PC-3 (cell line): Measurements from ENCODE around the gene CRYGN. TPM values are rescaled to one million over a fixed set of nuclear protein-coding genes. Genes with fewer than 3 reads are reported as not detected.

ENCODE experiments used
- ATAC-seq: fragments of 200-7000 bp; cut with Tn5 transposase; 2 replicates; pipeline ENCODE4 v1.9.1; 2020; ENCODE audit warnings: mild to moderate bottlenecking, moderate library complexity
- BruUV-seq: library from RNA; stranded (reverse); fragments of 400-500 nt; replicated peaks from 2 replicates; lab custom pipeline; 2021; lab: Mats Ljungman, UMichigan
- CTCF ChIA-PET: fragments of 300-600 bp; sonication (Branson Sonifier 250); formaldehyde crosslinking; loops from one replicate; lab custom pipeline; 2022; ENCODE audit warnings: antibody characterized with exemption; lab: Charles Lee
- POLR2A ChIA-PET: fragments of 300-600 bp; sonication (Branson Sonifier 250); formaldehyde crosslinking; loops from one replicate; lab custom pipeline; 2022; ENCODE audit warnings: antibody characterized with exemption; ENCODE audit not compliant: unreplicated experiment; lab: Charles Lee
- DNase-seq: peaks from one replicate; pipeline ENCODE4 v3.0.0-alpha.2; 2015
- H2AFZ ChIP-seq: fragments of 300-600 bp; sonication (generic); 2 replicates; pipeline ENCODE4 v1.6.0; 2016; ENCODE audit warnings: antibody characterized with exemption, low read length
- H3F3A ChIP-seq: fragments of 300-600 bp; sonication (generic); one replicate; pipeline ENCODE4 v1.6.0; 2017; ENCODE audit warnings: antibody characterized with exemption, low read length, control low read depth, mild to moderate bottlenecking; ENCODE audit not compliant: unreplicated experiment
- H3K27ac ChIP-seq: fragments of 300-600 bp; sonication (generic); 2 replicates; pipeline ENCODE4 v1.5.1; 2016; ENCODE audit warnings: mild to moderate bottlenecking, low read length
- H3K27me3 ChIP-seq: fragments of 300-600 bp; sonication (generic); 2 replicates; pipeline ENCODE4 v1.6.1; 2016; ENCODE audit warnings: low read length, mixed read lengths
- H3K36me3 ChIP-seq: fragments of 300-600 bp; sonication (generic); 2 replicates; pipeline ENCODE4 v1.6.1; 2016; ENCODE audit warnings: low read depth, mixed run types, low read length, mixed read lengths
- H3K4me1 ChIP-seq: fragments of 300-600 bp; sonication (generic); 2 replicates; pipeline ENCODE4 v1.5.1; 2016; ENCODE audit warnings: low read length; ENCODE audit not compliant: insufficient read depth
- H3K4me2 ChIP-seq: fragments of 300-600 bp; sonication (generic); 2 replicates; pipeline ENCODE4 v1.6.0; 2016; ENCODE audit warnings: low read length
- H3K4me3 ChIP-seq: fragments of 300-600 bp; sonication (generic); 2 replicates; pipeline ENCODE4 v1.5.1; 2016; ENCODE audit warnings: mild to moderate bottlenecking, low read length, mixed read lengths
- H3K79me2 ChIP-seq: fragments of 300-600 bp; sonication (generic); 2 replicates; pipeline ENCODE4 v1.6.1; 2017; ENCODE audit warnings: low read length, mixed read lengths
- H3K9ac ChIP-seq: fragments of 300-600 bp; sonication (generic); 2 replicates; pipeline ENCODE4 v1.6.0; 2016; ENCODE audit warnings: mild to moderate bottlenecking, low read length
- H3K9me2 ChIP-seq: fragments of 300-600 bp; sonication (generic); replicated peaks from 2 replicates; pipeline ENCODE4 v1.6.1; 2016; ENCODE audit warnings: mixed run types, low read length, mixed read lengths
- H3K9me3 ChIP-seq: fragments of 300-600 bp; sonication (generic); 2 replicates; pipeline ENCODE4 v1.6.1; 2016; ENCODE audit warnings: low read length, mixed read lengths
- H4K20me1 ChIP-seq: fragments of 300-600 bp; sonication (generic); 2 replicates; pipeline ENCODE4 v1.6.1; 2016; ENCODE audit warnings: low read length, mixed read lengths
- EZH2 ChIP-seq: fragments of 300-600 bp; sonication (generic); IDR thresholded peaks from one replicate; pipeline ENCODE4 v1.6.1; 2017; ENCODE audit warnings: antibody characterized with exemption, mild to moderate bottlenecking, low read length; ENCODE audit not compliant: unreplicated experiment
- EZH2phosphoT487 ChIP-seq: fragments of 300-600 bp; sonication (generic); IDR thresholded peaks from 2 replicates; pipeline ENCODE4 v1.6.1; 2018; ENCODE audit warnings: mild to moderate bottlenecking, antibody characterized with exemption, low read length, borderline replicate concordance
- intact Hi-C: fragments of 100-400 bp; cut with micrococcal nuclease; formaldehyde crosslinking; loops from 2 replicates; pipeline ENCODE4 v1.9.0; 2023
- total RNA-seq: library from RNA; depleted of rRNA; stranded (reverse); fragments of >200 nt; gene quantifications from 2 replicates; pipeline ENCODE4 v1.2.3, GENCODE V29; 2014
- TF ChIP-seq, protein P1 (sequence below): fragments of 300-600 bp; sonication (generic); conservative IDR thresholded peaks from 2 replicates; pipeline ENCODE4 v1.5.1; 2017; ENCODE audit warnings: antibody characterized with exemption, low read depth, mild to moderate bottlenecking, low read length

CRYGN gene
- total RNA-seq, 1 experiment from 2014 or later, result 0.11 TPM

DNA sequence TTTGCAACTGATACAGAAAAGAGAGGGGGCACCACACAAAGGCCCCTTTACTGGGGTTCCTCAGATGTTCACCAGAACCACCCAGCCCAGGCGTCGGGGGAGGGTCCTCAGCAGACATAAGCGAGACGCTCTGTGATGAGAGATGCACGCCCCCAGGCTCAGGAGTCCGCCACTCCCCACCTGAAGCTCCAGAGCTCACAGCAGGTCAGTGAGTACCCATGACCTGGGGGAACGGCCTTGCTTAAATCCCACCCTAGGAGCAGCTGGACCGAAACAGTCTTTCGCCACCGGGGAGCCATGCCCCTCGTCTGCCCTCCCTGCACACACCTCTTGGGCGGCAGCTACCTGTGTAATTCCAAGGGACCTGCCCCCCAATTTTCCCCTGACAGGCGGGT, 2.8 kb downstream of the CRYGN start:
- Histone ChIP-seq H3K4me1 (no peaks in the 10 kb centered on the region), H3K9me2 (no peaks in the 10 kb centered on the region), H3K36me3 (no peaks in the 10 kb centered on the region), H3K27me3 (peaks cover 18% of the 10 kb centered on the region), H3K9me3 (no peaks in the 10 kb centered on the region), H3K4me3 (no peak overlapping the region), H3K9ac (no peak overlapping the region), H3F3A (no peaks in the 10 kb centered on the region), H3K4me2 (no peak overlapping the region), H3K27ac (no peak overlapping the region), H2AFZ (no peak overlapping the region), H4K20me1 (no peaks in the 10 kb centered on the region), H3K79me2 (no peaks in the 10 kb centered on the region)
- TF ChIP-seq EZH2 (no peak), EZH2phosphoT487 (no peak)
- TF ChIP-seq, protein P1, sequence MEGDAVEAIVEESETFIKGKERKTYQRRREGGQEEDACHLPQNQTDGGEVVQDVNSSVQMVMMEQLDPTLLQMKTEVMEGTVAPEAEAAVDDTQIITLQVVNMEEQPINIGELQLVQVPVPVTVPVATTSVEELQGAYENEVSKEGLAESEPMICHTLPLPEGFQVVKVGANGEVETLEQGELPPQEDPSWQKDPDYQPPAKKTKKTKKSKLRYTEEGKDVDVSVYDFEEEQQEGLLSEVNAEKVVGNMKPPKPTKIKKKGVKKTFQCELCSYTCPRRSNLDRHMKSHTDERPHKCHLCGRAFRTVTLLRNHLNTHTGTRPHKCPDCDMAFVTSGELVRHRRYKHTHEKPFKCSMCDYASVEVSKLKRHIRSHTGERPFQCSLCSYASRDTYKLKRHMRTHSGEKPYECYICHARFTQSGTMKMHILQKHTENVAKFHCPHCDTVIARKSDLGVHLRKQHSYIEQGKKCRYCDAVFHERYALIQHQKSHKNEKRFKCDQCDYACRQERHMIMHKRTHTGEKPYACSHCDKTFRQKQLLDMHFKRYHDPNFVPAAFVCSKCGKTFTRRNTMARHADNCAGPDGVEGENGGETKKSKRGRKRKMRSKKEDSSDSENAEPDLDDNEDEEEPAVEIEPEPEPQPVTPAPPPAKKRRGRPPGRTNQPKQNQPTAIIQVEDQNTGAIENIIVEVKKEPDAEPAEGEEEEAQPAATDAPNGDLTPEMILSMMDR, result no peak
- intact Hi-C loops, result no loop called here
- ChIA-PET CTCF (no interaction called here), POLR2A (no interaction called here)
- ATAC-seq, result no peak
- BruUV-seq, result no TSS peak
- DNase-seq, result no peak

DNA sequence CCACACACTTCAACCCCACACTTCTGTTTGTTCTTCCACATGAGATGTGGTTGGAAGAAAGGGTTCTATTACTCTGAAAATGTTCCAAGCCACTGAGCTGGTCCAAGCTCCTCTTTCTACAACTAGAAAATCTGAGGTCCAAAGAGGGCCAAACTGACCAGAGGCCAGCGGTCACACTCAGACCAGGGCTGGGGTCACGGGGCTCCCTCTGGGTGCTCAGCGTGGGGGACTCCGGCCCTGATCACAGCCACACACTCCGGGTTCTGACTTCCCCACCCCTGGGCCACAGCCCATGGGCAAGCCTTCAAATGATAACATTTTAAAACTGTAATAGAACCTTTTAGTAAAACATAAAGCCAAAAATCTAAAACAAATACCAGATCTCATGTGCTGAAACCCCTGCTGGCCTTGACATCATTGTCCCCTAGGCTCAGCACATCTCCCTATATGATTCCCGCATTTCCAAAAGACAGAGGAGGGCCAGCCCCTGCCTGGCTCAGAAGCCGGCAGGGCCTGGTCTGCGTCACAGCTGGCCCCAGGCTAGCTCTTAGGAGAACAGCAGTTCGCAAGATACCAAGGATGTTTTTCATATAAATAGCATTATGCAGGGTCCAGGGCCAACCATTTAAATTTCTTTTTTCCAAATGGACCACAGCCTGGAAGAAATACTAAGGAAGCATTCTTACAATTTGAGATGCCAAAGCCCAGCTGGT, 3.3 kb downstream of the CRYGN start:
- Histone ChIP-seq H3K27me3 (peaks cover 18% of the 10 kb centered on the region), H3K36me3 (no peaks in the 10 kb centered on the region), H3K4me3 (no peak overlapping the region), H3K79me2 (no peaks in the 10 kb centered on the region), H3K27ac (no peak overlapping the region), H2AFZ (no peak overlapping the region), H3K9ac (no peak overlapping the region), H3K9me2 (no peaks in the 10 kb centered on the region), H3K4me2 (no peak overlapping the region), H3F3A (no peaks in the 10 kb centered on the region), H4K20me1 (no peaks in the 10 kb centered on the region), H3K4me1 (no peaks in the 10 kb centered on the region), H3K9me3 (no peaks in the 10 kb centered on the region)
- ATAC-seq, result no peak
- intact Hi-C loops, result no loop called here
- ChIA-PET POLR2A (no interaction called here), CTCF (no interaction called here)
- DNase-seq, result no peak
- no TSS peak for BruUV-seq
- TF ChIP-seq EZH2, result no peak
- TF ChIP-seq EZH2phosphoT487, result no peak
- TF ChIP-seq, protein P1, result no peak

- Histone ChIP-seq H4K20me1 (no peaks in the 10 kb centered on the region), H3K79me2 (no peaks in the 10 kb centered on the region), H3K36me3 (no peaks in the 10 kb centered on the region), H2AFZ (no peak overlapping the region), H3F3A (no peaks in the 10 kb centered on the region), H3K4me3 (no peak overlapping the region), H3K9me3 (no peaks in the 10 kb centered on the region), H3K27me3 (peaks cover 18% of the 10 kb centered on the region), H3K9me2 (no peaks in the 10 kb centered on the region), H3K4me2 (no peak overlapping the region), H3K27ac (no peak overlapping the region), H3K9ac (no peak overlapping the region), H3K4me1 (no peaks in the 10 kb centered on the region)
- no peak for TF ChIP-seq EZH2
- TF ChIP-seq, protein P1, result no peak
- no peak for TF ChIP-seq EZH2phosphoT487
- no peak for ATAC-seq
- DNase-seq, result no peak
- intact Hi-C loops, result no loop called here
- ChIA-PET CTCF (no interaction called here), POLR2A (no interaction called here)
- BruUV-seq, result no TSS peak
Measured at GRCh38 chr7:151435971-151436370, 4.0 kb downstream of the CRYGN start.
